Measurements from ENCODE around the gene NACAD. TPM values are rescaled to one million over a fixed set of nuclear protein-coding genes. Genes with fewer than 3 reads are reported as not detected.
A peak's percentile ranks its signal among the peaks of the same experiment; 100 is the strongest.
"Not testable (repeated sequence)": the region's sequence is repeated elsewhere in the genome, so short reads cannot be mapped to it uniquely, and the experiment has no call there.

Gene NACAD
- total RNA-seq, 1 experiment from 2014 or later = 6.6 TPM

DNA sequence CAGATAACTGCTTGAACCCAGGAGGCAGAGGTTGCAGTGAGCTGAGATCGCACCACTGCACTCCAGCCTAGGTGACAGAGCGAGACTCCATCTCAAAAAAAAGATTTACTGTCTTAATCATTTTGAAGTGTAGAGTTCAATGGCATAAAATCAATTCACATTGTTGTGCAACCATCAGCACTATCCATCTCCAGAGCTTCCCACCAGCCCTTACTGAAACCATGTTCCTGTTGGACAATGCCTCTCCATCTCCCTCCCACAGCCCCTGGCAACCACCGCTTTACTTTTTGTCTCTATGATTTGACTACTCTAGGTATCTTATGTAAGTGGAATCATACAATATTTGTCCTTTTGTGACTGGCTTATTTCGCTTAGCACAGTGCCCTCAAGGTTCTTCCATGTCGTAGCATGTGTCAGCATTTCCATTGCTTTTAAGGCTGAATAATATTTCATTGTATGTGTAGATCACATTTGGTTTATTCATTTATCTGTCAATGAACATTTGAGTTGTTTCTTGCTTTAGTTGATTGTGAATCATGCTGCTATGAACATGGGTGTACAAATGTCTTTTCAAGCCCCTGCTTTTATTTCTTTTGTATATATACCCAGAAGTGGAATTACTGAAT is 33.1 kb downstream of the NACAD start:
- no peak for DNase-seq (ENCODE audit: low spot score)

DNA sequence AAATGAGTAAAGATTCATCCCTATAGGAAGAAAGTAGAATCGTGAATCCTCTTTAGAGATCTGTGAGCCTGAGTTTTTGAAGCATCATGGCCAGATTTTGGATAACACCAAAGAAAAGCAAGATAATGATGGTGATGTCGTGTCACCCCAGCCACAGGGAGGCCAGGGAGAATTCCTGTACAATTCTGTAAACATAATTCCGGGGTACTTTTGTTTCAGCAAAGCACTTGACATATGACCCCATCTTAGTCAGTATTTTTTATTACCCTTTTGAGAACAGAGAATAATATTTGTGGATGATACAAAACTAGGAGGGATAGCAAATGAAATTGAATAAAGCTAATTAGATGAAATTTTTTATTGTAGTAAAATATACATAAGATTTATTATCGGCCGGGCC is 33.8 kb downstream of the NACAD start:
- DNase-seq (ENCODE audit: low spot score) = no peak

- DNase-seq (ENCODE audit: low spot score) = no peak
Observed at GRCh38 chr7:45054442-45054841, 34.3 kb downstream of the NACAD start.

DNA sequence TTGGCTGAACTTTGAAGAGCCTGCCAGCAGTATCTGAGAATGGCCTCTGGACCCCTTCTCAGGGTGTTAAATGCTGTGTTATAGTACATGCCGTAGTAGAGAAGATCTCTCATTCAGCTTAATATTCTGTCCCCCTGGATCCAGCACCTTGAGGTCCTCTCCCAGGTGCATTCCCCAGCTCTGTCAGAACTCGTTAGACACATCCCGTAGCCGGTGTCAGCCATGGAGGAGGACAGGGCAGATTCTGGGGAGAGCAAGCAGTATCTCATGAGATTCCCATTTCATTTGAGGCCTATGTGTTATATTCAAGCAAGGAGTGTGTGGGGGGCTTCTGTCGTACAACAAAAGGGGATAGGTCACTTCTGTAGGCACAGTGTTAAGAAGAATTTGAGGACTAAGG is 34.8 kb downstream of the NACAD start:
- no peak for DNase-seq (ENCODE audit: low spot score)

GRCh38 chr7:45053401-45053800 is 35.4 kb downstream of the NACAD start:
- DNase-seq (ENCODE audit: low spot score) = no peak

- DNase-seq (ENCODE audit: low spot score) = no peak
Observed at GRCh38 chr7:45052011-45052410, 36.8 kb downstream of the NACAD start.

- no peak for DNase-seq (ENCODE audit: low spot score)
Observed at GRCh38 chr7:45050198-45050597, 38.6 kb downstream of the NACAD start.

DNA sequence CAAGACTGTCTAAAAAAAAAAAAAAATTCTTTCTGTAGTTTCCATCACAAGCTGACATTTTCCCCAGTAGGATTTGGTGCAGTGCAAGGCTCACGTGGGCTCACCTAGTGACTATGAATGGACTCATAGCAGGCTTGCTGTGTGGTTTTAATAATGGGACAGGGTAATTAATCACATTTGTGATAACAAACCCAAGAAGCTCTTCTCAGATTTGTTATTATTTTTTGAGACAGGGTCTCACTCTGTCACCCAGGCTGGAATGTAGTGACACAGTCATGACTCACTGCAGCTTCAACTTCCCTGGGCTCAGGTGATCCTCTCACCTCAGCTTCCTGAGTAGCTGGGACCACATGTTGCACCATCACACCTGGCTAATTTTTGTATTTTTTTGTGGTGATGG is 40.0 kb downstream of the NACAD start:
- peak; percentile 30 for DNase-seq (ENCODE audit: low spot score)

DNA sequence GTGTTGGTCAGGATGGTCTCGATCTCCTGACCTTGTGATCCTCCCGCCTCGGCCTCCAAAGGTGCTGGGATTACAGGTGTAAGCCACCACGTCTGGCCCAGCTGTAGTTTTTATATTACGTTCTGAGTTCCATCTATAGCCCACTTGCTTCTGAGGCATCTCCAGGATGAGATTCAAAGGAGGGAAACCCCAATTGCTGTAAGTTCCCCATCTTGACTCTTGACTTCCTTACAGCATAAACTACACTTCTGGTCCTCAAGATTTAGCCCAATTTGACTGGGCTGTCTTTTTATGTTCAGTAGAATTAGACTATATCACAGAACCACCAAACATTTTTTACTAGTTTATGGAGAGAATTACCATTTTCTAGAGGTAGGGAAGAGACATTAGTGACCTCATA is 44.4 kb downstream of the NACAD start:
- DNase-seq (ENCODE audit: low spot score) = no peak

GRCh38 chr7:45039106-45039505 is 49.7 kb downstream of the NACAD start:
- no peak for DNase-seq (ENCODE audit: low spot score)

DNA sequence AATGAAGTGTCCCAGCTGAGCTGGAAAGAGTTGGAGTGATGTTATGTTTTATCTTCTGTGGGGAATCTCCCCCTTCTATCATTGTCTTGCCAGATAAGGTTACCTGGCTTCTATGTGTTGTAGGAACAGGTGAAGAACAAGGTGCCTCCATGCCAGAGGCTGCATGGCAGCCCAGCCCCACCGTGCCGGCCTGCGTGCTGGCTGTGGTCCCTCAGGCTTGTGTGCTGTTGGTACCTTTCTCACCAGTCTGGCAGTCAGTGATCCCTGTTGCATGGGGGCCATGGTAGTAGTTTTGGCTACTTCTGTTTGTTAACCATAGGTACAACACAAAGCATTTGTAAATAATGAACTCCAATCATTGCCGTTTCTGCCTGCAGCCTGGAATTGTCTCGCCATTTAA is 50.9 kb downstream of the NACAD start:
- DNase-seq (ENCODE audit: low spot score) = no peak

- no peak for DNase-seq (ENCODE audit: low spot score)
Observed at GRCh38 chr7:45036796-45037195, 52.0 kb downstream of the NACAD start.

DNA sequence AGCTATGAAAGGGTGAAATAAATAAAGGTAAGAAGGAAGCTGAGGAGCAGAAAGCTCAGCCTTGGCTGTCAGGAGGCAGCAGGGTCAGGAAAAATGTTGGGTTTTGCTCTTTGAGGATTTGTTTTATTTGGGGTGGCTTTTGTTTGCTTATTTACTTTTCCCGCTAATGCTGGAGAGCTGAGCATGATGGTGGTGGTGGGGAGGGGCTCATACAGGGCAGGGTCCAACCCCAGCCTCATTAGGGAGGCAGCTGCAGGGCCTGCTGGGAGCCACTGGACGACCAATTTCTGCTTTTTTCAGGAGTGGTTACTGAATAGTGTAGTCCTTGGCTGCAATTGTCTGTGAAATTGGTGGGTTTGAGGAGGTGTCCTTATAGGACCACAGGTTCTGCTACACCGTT is 52.5 kb downstream of the NACAD start:
- DNase-seq (ENCODE audit: low spot score) = no peak

- DNase-seq (ENCODE audit: low spot score) = no peak
Observed at GRCh38 chr7:45035893-45036292, 52.9 kb downstream of the NACAD start.

- DNase-seq (ENCODE audit: low spot score) = no peak
Observed at GRCh38 chr7:45035371-45035770, 53.4 kb downstream of the NACAD start.

GRCh38 chr7:45034710-45035109 is 54.1 kb downstream of the NACAD start:
- not testable (repeated sequence) for DNase-seq (ENCODE audit: low spot score)

GRCh38 chr7:45033931-45034290 is 54.9 kb downstream of the NACAD start:
- DNase-seq (ENCODE audit: low spot score) = no peak

GRCh38 chr7:45033261-45033930 is 55.4 kb downstream of the NACAD start:
- peak; percentile 19 for DNase-seq (ENCODE audit: low spot score)

- DNase-seq (ENCODE audit: low spot score) = no peak
Observed at GRCh38 chr7:45032421-45032820, 56.3 kb downstream of the NACAD start.

DNA sequence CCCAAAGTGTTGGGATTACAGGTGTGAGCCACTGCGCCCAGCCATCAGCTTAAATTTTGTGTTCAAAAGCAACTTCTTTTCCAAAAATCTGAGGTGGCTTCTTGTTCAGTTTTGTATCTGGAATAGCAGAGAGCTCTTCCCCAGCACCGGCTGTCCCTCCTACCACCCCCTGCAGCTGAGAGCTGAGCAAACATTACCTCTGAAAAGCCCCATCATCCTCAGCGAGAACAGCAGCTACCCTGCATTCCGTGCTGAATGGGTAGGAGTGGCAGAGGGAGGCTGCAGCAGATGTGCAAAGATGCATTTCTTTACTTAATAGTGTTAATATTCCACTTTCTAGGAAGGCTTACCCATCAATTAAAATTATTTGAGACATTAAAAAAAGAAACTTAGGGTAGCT is 56.9 kb downstream of the NACAD start:
- DNase-seq (ENCODE audit: low spot score) = no peak
